NCI-H2227 (cell line): ENCODE measurements around the gene PLXNA4.
A peak's percentile ranks its signal among the peaks of the same experiment; 100 is the strongest.
"Not testable (repeated sequence)": the region's sequence is repeated elsewhere in the genome, so short reads cannot be mapped to it uniquely, and the experiment has no call there.

Experiments
- DNase-seq: peaks from one replicate; lab custom pipeline; 2025; ENCODE audit not compliant: unreplicated experiment; lab: John Stamatoyannopoulos, UW

The PLXNA4 gene

GRCh38 chr7:132398253-132398925 is 177.9 kb downstream of the PLXNA4 start:
- no peak for DNase-seq

DNA sequence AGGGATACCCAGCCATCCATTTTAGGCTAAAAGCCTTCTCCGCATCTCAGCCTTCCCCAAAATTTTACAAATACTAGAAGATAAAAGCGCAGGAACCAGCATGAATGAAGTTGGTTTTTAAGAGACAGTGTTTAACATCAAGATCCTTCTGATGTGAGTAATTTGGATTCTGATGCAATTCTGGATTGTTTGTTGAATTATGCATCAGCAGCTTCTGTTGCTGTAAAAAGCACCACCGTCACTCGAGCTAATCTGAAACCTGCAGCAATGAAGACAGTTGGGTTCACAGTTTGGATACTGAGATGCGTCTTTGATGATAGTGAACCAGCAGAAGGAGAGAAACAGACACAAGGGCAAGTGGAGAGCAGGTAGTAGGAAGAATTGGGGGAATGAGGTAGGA is 179.2 kb downstream of the PLXNA4 start:
- DNase-seq = no peak

DNA sequence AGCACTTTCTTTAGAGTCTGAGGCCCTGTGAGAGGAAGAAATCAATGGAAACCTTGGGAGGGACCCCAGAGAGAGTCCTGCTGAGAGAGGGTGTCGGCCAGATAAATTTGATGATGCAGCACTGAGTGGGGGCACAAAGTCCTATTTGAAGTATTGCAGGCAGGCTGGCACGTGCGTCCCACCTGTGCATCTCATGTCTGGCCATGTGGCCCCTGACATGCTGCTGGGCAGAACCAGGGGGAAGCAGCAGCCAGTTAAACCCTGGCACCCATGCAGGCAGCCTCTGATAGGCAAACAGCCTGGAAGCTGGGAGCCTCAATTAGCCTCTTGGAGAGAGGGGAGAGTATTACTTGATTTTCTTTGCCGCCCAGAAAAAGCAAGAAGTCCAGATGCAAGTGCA is 180.9 kb downstream of the PLXNA4 start:
- no peak for DNase-seq

DNA sequence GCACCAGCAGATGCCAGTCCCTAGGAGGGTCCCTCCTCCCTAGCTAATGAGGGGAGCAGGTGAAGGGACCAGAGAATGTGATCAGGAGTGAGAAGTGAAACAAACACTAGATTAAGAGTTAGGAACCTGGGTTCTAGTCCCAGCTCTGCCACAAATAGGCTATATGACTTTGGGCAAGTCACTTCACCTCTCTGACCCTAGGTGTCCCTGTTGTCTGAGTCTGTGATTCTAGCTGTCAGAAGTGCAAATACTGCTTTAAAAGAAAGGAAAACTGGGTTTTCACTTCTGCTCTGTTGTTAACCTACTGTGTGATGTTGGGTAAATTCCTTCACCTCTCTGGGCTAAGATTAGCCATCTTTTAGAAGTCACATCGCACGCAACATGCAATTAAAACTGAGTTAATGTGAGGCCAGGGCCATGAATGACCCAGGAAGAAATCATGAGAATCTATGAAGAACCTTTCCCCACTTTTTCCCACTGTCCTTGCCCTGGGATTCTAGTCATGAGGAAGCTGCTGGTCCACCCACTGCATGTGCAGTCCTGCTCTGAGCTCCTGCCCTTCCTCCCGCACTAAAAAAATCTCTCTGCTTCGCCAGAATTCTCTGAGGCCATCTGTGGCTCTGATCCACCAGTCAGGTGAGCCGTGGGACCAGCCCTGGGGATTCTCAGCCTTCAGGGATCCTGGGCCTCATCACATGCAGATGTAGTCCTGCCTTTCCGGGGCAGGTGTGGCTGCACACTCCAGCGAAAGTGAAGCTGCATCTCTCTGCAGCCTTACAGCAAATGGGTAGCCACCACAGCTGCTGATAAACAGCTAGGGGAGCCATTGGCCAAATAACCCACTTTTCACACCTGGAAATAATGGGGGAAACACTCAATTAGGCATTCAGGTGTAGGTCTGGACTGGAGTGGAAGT is 181.7 kb downstream of the PLXNA4 start:
- DNase-seq = no peak

DNA sequence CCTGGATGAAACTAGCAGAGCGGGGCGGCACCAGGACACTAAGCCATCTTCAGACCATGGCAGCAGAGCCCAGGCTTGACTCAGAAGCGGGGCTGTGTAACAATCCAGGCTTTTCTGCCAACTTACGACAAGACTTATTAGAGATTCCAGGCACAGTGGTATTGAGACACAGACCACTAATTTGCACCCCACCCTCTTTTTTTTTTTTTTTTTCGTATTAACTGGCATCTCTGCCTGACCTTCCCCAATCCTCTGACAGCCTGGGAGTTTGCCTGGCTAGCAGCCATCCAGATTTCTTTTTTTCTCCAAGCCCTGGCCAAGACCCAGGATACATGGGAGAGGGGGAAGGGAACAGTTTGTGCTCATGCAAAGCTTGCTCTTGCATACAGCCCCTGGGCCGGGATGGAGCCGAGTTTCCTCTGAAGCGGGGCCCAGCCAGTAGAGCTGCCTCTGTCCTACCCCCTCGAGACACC is 182.4 kb downstream of the PLXNA4 start:
- DNase-seq = no peak

GRCh38 chr7:132392713-132393112 is 183.6 kb downstream of the PLXNA4 start:
- no peak for DNase-seq

GRCh38 chr7:132390705-132391104 is 185.6 kb downstream of the PLXNA4 start:
- no peak for DNase-seq

DNA sequence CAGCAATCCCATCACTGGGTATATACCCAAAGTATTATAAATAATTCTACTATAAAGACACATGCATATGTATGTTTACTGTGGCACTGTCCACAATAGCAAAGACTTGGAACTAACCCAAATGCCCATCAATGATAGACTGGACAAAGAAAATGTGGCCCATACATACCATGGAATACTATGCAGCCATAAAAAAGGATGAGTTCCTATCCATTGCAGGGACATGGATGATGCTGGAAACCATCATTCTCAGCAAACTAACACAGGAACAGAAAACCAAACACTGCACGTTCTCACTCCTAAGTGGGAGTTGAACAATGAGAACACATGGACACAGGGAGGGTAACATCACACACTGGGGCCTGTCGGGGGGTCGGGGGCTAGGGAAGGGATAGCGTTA is 186.2 kb downstream of the PLXNA4 start:
- DNase-seq = not testable (repeated sequence)

GRCh38 chr7:132388688-132389087 is 187.6 kb downstream of the PLXNA4 start:
- no peak for DNase-seq

DNA sequence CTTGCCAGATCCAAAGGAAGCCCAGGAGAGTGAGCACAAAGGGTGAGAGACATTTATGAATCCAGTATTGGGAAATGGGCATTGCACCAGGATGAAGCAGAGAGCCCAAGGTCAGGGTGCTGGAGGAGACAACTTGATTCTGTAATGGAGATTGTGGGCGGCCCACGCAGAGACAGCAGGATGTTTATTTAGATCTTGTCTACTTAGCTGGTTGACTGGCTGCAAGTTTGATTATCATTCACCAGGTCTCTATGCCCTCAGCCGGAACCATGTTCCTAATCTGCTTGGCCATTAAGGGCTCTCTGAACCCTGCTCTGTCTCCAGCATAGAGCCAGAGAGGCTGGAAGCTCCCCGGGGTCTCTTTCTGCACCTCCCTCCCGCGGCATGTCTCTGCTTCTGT is 188.7 kb downstream of the PLXNA4 start:
- DNase-seq = no peak

GRCh38 chr7:132386201-132386681 is 190.0 kb downstream of the PLXNA4 start:
- DNase-seq = peak; percentile 58

GRCh38 chr7:132383962-132384361 is 192.3 kb downstream of the PLXNA4 start:
- DNase-seq = no peak

DNA sequence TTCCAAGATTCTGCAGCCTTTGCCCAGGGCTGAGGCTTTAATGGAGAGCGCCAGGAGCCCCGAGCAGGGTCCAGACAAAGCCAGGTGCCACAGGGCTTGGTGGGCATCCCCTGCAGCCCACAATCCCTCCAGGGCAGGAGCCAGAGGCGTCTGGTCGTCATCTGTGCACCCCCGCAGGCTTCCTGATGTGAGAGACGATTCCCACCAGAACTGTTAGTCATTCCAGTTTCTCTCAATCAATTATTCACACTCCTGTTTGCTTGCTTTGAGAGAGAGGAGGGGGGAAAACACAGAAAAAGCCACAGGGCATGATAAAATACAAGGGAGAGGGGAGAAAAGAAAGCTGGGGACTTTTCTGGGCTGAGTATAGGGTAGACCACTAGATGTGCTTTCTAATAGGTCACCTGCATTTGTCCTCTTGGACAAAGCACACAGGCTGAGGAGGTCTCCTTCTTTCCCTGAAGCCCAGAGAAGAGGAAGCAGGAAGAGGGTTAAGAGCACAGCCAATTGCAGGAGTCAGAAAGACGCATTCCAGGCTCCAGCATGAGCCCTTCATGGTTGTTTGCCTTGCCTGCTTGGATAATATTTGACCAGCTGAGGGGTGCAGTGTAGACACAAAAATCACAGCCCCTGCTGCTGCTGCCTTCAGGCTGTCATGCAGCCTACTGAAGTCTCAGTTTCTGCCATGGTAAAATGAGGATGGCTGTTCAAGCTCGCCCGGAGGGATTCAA is 194.4 kb downstream of the PLXNA4 start:
- no peak for DNase-seq

DNA sequence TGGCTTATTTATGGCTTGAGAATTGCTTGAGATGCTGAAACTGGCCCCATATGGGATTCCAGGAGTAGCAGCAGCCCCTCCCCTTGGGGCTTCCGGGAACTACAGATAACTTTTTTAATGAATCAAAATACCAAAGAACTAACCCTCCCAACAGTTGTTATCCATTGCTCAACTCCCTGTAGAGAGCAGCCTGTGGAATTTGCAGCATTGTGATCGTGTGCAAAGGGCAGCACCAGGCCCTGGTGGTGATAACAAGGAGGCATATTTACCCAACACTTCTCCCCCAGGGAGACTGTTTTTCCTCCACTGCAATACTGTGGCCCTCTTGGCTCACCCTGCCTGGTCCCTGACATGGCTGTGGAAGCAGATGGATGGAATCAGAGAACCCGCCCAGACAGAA is 196.2 kb downstream of the PLXNA4 start:
- no peak for DNase-seq

GRCh38 chr7:132379292-132379691 is 197.0 kb downstream of the PLXNA4 start:
- DNase-seq = no peak

- no peak for DNase-seq
Observed at GRCh38 chr7:132377703-132378584, 198.3 kb downstream of the PLXNA4 start.

GRCh38 chr7:132377015-132377414 is 199.3 kb downstream of the PLXNA4 start:
- DNase-seq = no peak

- DNase-seq = no peak
Observed at GRCh38 chr7:132376361-132377013, 199.8 kb downstream of the PLXNA4 start.

DNA sequence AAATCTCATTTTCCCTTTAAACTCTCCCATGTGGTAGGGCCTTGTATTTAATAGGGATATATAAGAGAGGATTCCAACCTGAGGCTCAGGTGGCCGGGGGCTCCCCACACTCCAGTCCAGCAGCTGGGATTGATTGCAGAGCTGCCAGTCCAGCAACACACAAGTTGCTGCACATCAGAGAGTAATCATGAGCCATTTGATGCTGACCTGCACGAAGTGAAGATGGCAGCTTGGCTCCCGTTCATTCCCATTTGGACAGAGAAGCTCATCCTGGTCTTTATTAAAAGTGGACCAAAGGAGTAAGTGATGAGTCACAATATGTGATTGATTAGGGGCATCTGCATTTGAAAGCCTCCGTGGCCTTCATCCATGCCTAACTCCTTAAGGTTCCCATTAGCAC is 202.4 kb downstream of the PLXNA4 start:
- DNase-seq = no peak

GRCh38 chr7:132373041-132373440 is 203.2 kb downstream of the PLXNA4 start:
- DNase-seq = no peak
